Neuronal stem cell (in vitro differentiated cells): ENCODE data around the gene TNS3.
"Not testable (repeated sequence)": the region's sequence is repeated elsewhere in the genome, so short reads cannot be mapped to it uniquely, and the experiment has no call there.

Source experiments
- DNase-seq: peaks from one replicate; pipeline ENCODE4 v3.0.0-alpha.2; 2013; ENCODE audit warnings: low spot score
- H2AFZ ChIP-seq: one replicate; pipeline ENCODE4 v1.6.1; 2013; ENCODE audit warnings: mild to moderate bottlenecking, low read length, inconsistent platforms
- H2AK5ac ChIP-seq: 2 replicates; pipeline ENCODE4 v1.6.1; 2013; ENCODE audit warnings: low read depth, mild to moderate bottlenecking, inconsistent platforms, low read length, moderate library complexity, mixed read lengths
- H2BK120ac ChIP-seq: 2 replicates; pipeline ENCODE4 v1.6.1; 2013; ENCODE audit warnings: low read depth, mild to moderate bottlenecking, inconsistent platforms, low read length, moderate library complexity, mixed read lengths
- H2BK12ac ChIP-seq: one replicate; pipeline ENCODE4 v1.6.1; 2013; ENCODE audit warnings: low read length, inconsistent platforms
- H2BK15ac ChIP-seq: 2 replicates; pipeline ENCODE4 v1.6.1; 2013; ENCODE audit warnings: mild to moderate bottlenecking, low read length, inconsistent platforms, mixed read lengths
- H2BK5ac ChIP-seq: one replicate; pipeline ENCODE4 v1.6.1; 2013; ENCODE audit warnings: inconsistent platforms, mild to moderate bottlenecking, low read length, moderate library complexity
- H3K14ac ChIP-seq: one replicate; pipeline ENCODE4 v1.6.1; 2013; ENCODE audit warnings: low read length, inconsistent platforms
- H3K18ac ChIP-seq: 2 replicates; pipeline ENCODE4 v1.6.1; 2013; ENCODE audit warnings: low read length, inconsistent platforms
- H3K23ac ChIP-seq: 2 replicates; pipeline ENCODE4 v1.6.1; 2013; ENCODE audit warnings: low read depth, mild to moderate bottlenecking, mixed read lengths, low read length, inconsistent platforms; ENCODE audit not compliant: poor library complexity
- H3K27ac ChIP-seq: replicated peaks from 3 replicates; pipeline ENCODE4 v1.5.1; 2013; ENCODE audit warnings: low read length, inconsistent platforms
- H3K27me3 ChIP-seq, 3 experiments: 2 replicates each; pipeline ENCODE4 v1.6.1; 2013; ENCODE audit warnings: low read length in 3 of 3, mild to moderate bottlenecking in 2 of 3, inconsistent platforms in 1 of 3, low read depth in 1 of 3, mixed read lengths in 1 of 3, moderate library complexity in 1 of 3; ENCODE audit not compliant: control insufficient read depth in 3 of 3, insufficient read depth in 3 of 3
- H3K36me3 ChIP-seq, 2 donors: replicated peaks in 1 of 2; 2 replicates each; pipeline ENCODE4 v1.6.1; 2013; ENCODE audit warnings: low read length in 2 of 2; ENCODE audit not compliant: control insufficient read depth in 2 of 2, insufficient read depth in 2 of 2
- H3K4ac ChIP-seq: 2 replicates; pipeline ENCODE4 v1.6.1; 2013; ENCODE audit warnings: inconsistent platforms, mild to moderate bottlenecking, low read length, moderate library complexity
- H3K4me1 ChIP-seq, 2 donors: 1 replicate in 1 of 2; 2 replicates in 1 of 2; pipeline ENCODE4 v1.6.1; 2013; ENCODE audit warnings: low read length in 2 of 2, low read depth in 1 of 2; ENCODE audit not compliant: control insufficient read depth in 2 of 2, insufficient read depth in 1 of 2
- H3K4me2 ChIP-seq: one replicate; pipeline ENCODE4 v1.6.1; 2013; ENCODE audit warnings: mild to moderate bottlenecking, low read length, inconsistent platforms; ENCODE audit not compliant: insufficient read depth, poor library complexity, severe bottlenecking
- H3K4me3 ChIP-seq, 2 donors: 2 replicates each; pipeline ENCODE4 v1.5.1; 2013; ENCODE audit warnings: low read length in 2 of 2, mild to moderate bottlenecking in 2 of 2, inconsistent platforms in 1 of 2, moderate library complexity in 1 of 2
- H3K79me1 ChIP-seq: one replicate; pipeline ENCODE4 v1.6.1; 2013; ENCODE audit warnings: low read depth, mild to moderate bottlenecking, inconsistent platforms, low read length, moderate library complexity
- H3K9ac ChIP-seq: one replicate; pipeline ENCODE4 v1.6.1; 2013; ENCODE audit warnings: mild to moderate bottlenecking, low read depth, low read length, inconsistent platforms; ENCODE audit not compliant: poor library complexity
- H3K9me3 ChIP-seq, 2 donors: replicated peaks in 1 of 2; 2 replicates each; pipeline versions ENCODE3 to v1.6.1; 2013; ENCODE audit warnings: low read length in 2 of 2, mild to moderate bottlenecking in 2 of 2, inconsistent platforms in 1 of 2, low read depth in 1 of 2, mixed read lengths in 1 of 2, moderate library complexity in 1 of 2; ENCODE audit not compliant: control insufficient read depth in 2 of 2, insufficient read depth in 1 of 2
- H4K8ac ChIP-seq: one replicate; pipeline ENCODE4 v1.6.1; 2013; ENCODE audit warnings: low read depth, mild to moderate bottlenecking, inconsistent platforms, low read length, moderate library complexity
- H4K91ac ChIP-seq: one replicate; pipeline ENCODE4 v1.6.1; 2013; ENCODE audit warnings: low read length, low read depth, mild to moderate bottlenecking, inconsistent platforms; ENCODE audit not compliant: poor library complexity
- WGBS, 2 donors: extraction: QIAGEN DNeasy Blood & Tissue Kit; methylation state at CpG; one replicate each; pipeline ENCODE4 v1.1.7; 2013; ENCODE audit warnings: missing lambda C conversion rate in 2 of 2, mixed read lengths in 1 of 2; ENCODE audit not compliant: insufficient read length in 2 of 2, insufficient replicate concordance in 1 of 2; ENCODE audit errors: extremely low coverage in 2 of 2; 5-methylcytosine and 5-hydroxymethylcytosine counted together

Gene TNS3

DNA sequence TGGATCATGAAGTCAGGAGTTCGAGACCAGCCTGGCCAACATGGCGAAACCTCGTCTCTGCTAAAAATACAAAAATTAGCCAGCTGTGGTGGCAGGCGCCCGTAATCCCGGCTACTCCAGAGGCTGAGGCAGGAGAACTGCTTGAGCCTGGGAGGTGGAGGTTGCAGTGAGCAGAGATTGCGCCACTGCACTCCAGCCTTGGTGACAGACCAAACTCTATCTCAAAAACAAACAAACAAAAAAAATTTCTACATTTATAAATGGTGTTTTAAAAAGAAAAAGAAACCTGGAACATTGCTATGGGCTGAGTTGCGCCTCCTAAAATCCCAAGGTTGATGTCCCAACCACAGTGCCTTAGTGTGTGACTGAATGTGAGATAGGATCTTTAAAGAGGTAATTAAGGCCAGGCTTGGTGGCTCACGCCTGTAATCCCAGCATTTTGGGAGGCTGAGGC is 24.7 kb upstream of the TNS3 start:
- H2AFZ ChIP-seq, H3K4me3 ChIP-seq, H2AK5ac ChIP-seq, H3K4me1 ChIP-seq, H3K9ac ChIP-seq, H3K79me1 ChIP-seq, H3K9me3 ChIP-seq, H4K91ac ChIP-seq, H3K23ac ChIP-seq, H3K36me3 ChIP-seq, H3K27me3 ChIP-seq, H3K27ac ChIP-seq, H3K18ac ChIP-seq, H2BK120ac ChIP-seq, H3K14ac ChIP-seq, H3K4ac ChIP-seq, H2BK5ac ChIP-seq, H4K8ac ChIP-seq, H2BK15ac ChIP-seq, DNase-seq, H2BK12ac ChIP-seq, H3K4me2 ChIP-seq: not testable (repeated sequence)
- WGBS, 2 donors = no CpG with 5 or more reads among the region's 9 CpGs

DNA sequence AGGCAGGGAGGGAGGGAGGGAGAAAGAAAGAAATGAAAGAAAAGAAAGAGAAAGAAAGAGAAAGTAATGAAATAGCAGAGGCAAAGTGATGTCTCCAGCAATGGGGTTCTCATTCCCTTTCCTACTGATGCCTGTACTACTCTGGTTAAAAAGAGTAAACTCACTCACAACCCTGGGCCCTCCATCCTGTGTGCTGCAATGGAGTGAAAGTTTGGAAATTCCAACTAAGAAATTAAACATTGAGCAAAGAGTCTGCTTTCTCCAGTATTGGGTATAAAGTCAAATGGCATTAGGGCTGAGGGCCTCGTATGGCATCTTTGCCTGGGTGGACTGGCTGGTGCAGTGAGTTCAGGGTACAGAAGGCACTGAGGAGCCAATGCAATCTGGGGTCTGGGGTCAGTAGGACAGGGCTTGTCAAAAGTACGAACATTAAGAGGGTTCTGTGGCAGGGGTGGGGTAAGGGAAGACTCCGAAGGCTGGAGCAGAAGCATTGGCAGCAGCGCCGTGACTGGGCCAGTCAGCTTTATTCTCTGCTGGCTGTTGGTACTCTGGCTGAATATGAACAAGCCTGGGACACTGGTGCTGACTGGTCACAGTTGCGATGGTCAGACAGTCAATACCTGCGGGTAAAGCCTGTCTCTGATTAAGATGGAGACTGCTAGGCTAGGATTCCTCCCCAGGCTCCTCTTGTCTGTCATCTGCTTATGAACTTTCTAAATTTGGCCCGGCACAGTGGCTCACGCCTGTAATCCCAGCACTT is 24.1 kb upstream of the TNS3 start:
- Histone ChIP-seq H2BK12ac (no peak overlapping the region), H3K23ac (no peak overlapping the region), H3K36me3 (peaks cover 0 to 3% of the 10 kb centered on the region in 2 donors), H4K8ac (no peak overlapping the region), H3K27me3 (peaks cover 0 to 6% (median 0%) of the 10 kb centered on the region in 3 experiments), H2AK5ac (no peak overlapping the region), H3K79me1 (no peaks in the 10 kb centered on the region), H3K9ac (no peak overlapping the region), H2AFZ (no peak overlapping the region), H2BK120ac (no peak overlapping the region), H2BK15ac (no peak overlapping the region), H3K4ac (no peak overlapping the region), H2BK5ac (no peak overlapping the region), H3K4me1 (peaks cover 0 to 4% of the 10 kb centered on the region in 2 donors), H3K9me3 (peaks cover 0 to 1% of the 10 kb centered on the region in 2 donors), H3K18ac (peak overlapping the region; percentile 21), H3K4me3 (no peak overlapping the region), H4K91ac (no peak overlapping the region), H3K4me2 (no peak overlapping the region), H3K14ac (no peak overlapping the region), H3K27ac (no peak overlapping the region)
- no peak for DNase-seq
- no CpG with 5 or more reads among the region's 9 CpGs for WGBS, 2 donors

DNA sequence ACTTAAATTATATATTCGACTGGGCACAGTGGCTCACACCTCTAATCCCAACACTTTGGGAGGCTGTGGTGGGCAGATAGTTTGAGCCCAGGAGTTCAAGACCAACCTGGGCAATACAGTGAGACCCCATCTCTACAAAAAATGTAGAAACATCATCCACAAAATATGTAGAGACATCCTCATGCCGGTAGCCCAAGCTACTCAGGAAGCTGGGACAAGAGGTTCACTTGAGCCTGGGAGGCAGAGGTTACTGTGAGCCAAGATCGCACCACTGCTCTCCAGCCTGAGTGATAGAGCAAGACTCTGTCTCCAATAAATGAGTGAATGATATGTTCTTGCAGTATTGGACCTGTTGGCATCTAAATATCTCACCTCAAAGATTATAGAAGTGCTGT is 22.6 kb upstream of the TNS3 start:
- no peak overlapping the region for H2BK120ac ChIP-seq
- no peak overlapping the region for H2BK15ac ChIP-seq
- no CpG with 5 or more reads among the region's 3 CpGs for WGBS, 2 donors
- peaks cover 0 to 3% of the 10 kb centered on the region in 2 donors for H3K36me3 ChIP-seq
- H3K27ac ChIP-seq = no peak overlapping the region
- H3K14ac ChIP-seq = no peak overlapping the region
- no peak overlapping the region for H3K23ac ChIP-seq
- no peak overlapping the region for H4K8ac ChIP-seq
- no peaks in the 10 kb centered on the region for H3K79me1 ChIP-seq
- H3K9ac ChIP-seq = no peak overlapping the region
- H2AFZ ChIP-seq = no peak overlapping the region
- H2AK5ac ChIP-seq = no peak overlapping the region
- no peak overlapping the region for H3K4me2 ChIP-seq
- no peak overlapping the region for H3K4me3 ChIP-seq
- no peak for DNase-seq
- peaks cover 0 to 4% of the 10 kb centered on the region in 2 donors for H3K4me1 ChIP-seq
- no peak overlapping the region for H3K18ac ChIP-seq
- no peak overlapping the region for H2BK12ac ChIP-seq
- no peak overlapping the region for H3K4ac ChIP-seq
- peaks cover 0 to 2% (median 0%) of the 10 kb centered on the region in 3 experiments for H3K27me3 ChIP-seq
- peaks cover 0 to 1% of the 10 kb centered on the region in 2 donors for H3K9me3 ChIP-seq
- H4K91ac ChIP-seq = no peak overlapping the region
- no peak overlapping the region for H2BK5ac ChIP-seq

DNA sequence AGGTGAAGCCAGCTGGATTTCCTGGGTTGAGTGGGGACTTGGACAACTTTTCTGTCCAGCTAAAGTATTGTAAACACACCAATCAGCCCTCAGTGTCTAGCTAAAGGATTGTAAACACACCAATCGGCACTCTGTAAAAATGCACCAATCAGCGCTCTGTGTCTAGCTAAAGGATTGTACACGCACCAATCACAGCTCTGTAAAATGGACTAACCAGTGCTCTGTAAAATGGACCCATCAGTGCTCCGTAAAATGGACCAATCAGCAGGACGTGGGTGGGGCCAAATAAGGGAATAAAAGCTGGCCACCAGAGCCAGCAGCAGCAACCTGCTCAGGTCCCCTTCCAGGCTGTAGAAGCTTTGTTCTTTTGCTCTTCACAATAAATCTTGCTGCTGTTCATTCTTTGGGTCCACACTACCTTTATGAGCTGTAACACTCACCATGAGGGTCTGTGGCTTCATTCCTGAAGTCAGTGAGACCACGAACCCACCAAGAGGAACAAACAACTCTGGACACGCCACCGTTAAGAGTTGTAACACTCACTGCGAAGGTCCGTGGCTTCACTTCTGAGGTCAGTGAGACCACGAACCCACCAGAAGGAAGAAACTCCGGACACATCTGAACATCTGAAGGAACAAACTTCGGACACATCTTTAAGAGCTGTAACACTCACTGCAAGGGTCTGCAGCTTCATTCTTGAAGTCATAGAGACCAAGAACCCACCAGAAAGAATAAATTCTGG is 21.8 kb upstream of the TNS3 start:
- H2BK15ac ChIP-seq, H2BK12ac ChIP-seq, H3K27me3 ChIP-seq, H2AFZ ChIP-seq, DNase-seq, H3K27ac ChIP-seq, H3K4me1 ChIP-seq, H2BK120ac ChIP-seq, H2BK5ac ChIP-seq, H2AK5ac ChIP-seq, H4K8ac ChIP-seq, H3K79me1 ChIP-seq, H3K23ac ChIP-seq, H3K18ac ChIP-seq, H3K4me3 ChIP-seq, H3K4ac ChIP-seq, H3K9ac ChIP-seq, H3K4me2 ChIP-seq, H3K36me3 ChIP-seq, H4K91ac ChIP-seq, H3K9me3 ChIP-seq, H3K14ac ChIP-seq: not testable (repeated sequence)
- no CpG with 5 or more reads among the region's 13 CpGs for WGBS, 2 donors
